SK-N-SH treated with all-trans-retinoic acid at 6 μM for 48 hours (cell line): ENCODE measurements around the gene DDX54.

Experiments used
- CREB5 ChIP-seq: fragments of 250-450 bp; sonication (Bioruptor Pico); IDR thresholded peaks from 2 replicates; pipeline ENCODE4 v1.5.1; 2020; ENCODE audit warnings: low read depth, mild to moderate bottlenecking, moderate library complexity
- ZFP3 ChIP-seq: fragments of 250-450 bp; sonication (Bioruptor Pico); IDR thresholded peaks from 2 replicates; pipeline ENCODE4 v1.5.0; 2020; ENCODE audit warnings: mild to moderate bottlenecking, moderate library complexity

GRCh38 chr12:113116875-113117274 is 68.4 kb downstream of the DDX54 start:
- TF ChIP-seq CREB5 (no peak), ZFP3 (CRISPR knock-in tag) (no peak)
